Stimulated activated CD4-positive, alpha-beta T cell treated with anti-CD3 and anti-CD28 coated beads, Interleukin-15, amount 100 ng/mL, for 24 hours (primary cell): ENCODE data around the gene CSPG4.
"Not testable (repeated sequence)": the region's sequence is repeated elsewhere in the genome, so short reads cannot be mapped to it uniquely, and the experiment has no call there.

ENCODE experiments used
- DNase-seq: peaks from one replicate; pipeline ENCODE4 v3.0.0-alpha.2; 2020

The CSPG4 gene

DNA sequence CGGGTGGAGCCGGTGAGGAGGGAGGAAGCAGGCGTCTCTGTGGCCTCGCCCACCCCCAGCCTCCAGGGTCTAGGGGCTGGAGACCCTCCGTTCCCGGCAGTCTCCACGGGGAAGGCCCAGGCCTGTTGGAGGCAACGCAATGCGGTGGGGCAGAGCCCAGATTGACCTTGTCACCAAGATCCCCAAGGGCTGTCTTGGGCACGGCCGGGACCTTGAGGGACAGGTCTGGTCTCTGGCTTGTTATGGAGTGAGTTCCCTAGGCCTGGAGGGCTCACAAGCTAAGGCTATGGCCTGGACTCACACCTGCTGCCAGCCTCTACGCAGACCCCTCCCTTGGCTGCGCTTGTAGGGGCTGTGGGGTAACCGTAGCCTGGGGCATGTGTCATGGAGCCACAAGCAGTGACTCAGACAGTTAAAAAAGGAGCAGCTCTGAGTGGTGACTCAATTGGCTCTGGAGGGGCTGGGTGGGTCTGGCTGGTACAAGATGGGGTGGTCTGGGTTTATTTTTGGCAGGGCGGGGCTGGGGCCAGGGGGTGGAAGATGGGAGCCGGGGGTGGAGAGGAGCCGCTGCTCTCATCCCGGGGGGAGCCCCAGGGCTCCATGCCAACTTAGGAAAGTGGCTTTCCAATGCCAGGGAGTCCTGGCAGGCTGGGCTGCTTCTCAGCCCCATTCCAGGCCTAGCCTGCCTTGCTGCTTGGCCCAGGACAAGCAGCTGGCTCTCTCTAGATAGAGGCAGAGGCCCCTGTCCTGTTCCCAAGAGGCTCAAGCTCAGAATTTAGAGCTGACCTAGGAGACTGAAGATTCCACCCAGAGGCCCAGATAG, 9.0 kb downstream of the CSPG4 start:
- DNase-seq = not testable (repeated sequence)

DNA sequence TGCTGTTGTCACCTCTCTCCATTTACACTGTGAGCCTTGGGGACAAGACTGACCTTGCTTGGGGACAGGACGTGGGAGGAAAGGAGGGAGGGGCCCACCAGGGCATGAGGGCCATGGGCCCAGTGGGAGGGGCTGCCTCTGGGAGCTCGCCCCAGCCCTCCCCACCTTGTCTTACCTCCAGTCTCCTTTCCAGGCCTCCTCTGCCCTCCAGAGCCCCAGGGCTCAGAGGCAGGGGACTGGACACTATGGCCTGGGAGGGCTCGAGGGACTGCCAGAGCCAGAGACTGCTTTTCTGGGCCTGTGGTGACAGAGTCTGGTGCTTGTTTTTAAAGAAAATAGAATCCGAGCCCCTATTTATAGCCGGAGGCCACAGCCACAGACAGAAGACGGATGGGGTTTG, 10.2 kb downstream of the CSPG4 start:
- no peak for DNase-seq

DNA sequence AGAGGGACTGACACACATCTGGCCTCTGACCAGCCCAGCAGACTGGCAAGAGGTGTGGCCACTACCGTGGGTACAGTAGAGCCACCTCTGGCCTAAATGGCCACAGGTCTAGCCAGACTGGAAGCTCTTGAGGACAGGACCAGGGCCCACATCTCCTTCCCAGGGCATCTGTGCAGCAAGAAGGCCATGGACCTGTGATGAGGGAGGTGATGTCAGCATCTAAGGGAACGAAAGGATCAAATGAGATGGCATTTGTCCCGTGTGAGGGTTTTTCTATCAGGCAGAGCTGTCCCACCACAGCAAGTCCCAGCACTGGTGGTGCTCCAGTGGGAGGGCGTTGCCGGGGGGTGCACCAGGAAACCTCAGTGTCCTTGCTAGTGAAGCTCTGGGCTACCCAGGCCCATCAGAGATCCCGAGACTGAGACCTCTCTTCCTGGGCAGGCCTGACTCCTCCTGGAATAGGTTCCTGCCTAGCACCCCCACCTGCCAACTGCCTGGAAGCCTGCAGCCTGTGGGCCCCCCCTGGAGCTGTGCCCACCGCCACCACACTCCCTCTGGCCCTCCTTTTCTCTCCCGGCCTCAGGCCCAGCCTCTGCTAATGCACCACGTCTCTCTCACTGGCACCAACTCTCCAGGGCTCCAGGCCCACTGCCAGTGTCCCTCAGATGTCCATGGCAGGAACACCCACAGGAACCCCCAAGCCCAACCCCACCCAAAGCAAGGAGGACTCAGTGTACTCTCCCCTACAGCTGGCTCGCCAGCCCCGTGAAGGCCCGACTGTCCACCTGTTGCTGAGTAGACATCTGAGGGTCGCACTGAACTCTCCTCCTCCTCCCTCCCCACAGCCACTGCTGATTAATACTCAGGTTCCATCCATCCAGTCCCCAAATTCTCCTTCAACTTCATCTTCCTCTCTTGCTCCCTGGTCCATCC, 11.3 kb downstream of the CSPG4 start:
- DNase-seq = not testable (repeated sequence)

DNA sequence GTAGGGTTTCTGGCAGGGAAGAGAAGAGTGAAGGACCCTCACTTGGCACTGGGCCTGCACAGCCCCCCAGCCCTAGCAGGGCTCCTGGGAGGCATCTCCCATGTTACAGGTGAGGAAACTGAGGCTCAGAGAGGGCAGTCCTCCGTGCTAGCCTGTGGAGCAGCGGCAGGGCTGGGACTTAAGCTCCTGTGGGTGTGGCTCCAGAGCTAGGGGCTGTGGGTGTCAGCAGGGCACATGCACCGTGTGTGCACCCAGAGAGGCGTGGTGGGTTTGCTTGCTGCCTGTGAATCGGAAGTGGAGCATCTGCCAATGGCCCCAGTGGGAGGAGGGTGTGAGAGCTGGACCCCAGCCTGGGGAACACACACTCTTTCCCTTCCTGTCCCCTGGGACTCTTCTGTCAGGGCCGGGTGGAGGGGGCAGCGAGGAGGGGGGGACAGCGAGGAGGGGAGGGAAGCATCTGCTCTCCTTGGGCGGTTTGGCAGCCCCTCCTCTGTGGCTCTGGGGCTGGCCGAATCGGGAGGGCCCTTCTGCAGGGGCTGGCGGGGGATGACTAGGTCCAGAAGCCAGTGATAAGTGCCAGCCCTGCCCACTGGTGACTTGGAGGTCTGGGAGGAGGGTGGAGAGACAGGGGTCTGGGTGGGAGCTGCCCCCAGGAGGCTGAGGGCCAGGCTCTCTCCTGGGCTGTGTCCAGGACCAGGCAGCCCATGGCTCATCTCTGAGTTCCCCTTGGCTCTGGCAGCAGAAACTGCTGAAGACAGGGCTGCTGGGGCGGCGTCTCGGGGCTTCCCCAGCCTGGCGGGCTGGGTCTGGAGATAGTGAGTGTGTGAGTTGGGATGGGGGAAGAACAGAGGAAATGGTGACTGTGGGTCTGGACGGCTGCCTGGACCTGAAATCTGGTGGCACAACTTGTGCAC, 12.4 kb downstream of the CSPG4 start:
- peak; percentile 25 for DNase-seq

DNA sequence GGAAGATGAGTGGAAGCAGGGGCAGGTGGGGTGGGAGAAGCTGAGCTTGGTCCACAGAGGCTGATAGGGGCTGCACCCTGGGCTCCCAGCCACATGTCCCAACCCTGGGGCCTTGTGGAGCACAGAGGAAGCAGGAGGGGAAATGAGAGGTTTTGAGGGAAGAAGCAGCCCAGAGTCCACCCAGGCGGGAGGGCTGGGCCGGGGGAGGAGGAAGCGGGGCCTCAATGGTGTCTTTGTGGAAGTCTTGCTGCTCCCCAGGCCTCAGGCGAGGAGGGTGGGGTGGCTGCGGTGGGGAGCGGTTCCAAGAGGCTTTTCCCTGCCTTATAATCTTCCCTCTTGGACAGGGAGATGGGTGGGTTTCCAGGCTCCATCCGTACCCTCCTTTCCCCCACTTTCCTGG, 13.1 kb downstream of the CSPG4 start:
- DNase-seq = not testable (repeated sequence)

DNA sequence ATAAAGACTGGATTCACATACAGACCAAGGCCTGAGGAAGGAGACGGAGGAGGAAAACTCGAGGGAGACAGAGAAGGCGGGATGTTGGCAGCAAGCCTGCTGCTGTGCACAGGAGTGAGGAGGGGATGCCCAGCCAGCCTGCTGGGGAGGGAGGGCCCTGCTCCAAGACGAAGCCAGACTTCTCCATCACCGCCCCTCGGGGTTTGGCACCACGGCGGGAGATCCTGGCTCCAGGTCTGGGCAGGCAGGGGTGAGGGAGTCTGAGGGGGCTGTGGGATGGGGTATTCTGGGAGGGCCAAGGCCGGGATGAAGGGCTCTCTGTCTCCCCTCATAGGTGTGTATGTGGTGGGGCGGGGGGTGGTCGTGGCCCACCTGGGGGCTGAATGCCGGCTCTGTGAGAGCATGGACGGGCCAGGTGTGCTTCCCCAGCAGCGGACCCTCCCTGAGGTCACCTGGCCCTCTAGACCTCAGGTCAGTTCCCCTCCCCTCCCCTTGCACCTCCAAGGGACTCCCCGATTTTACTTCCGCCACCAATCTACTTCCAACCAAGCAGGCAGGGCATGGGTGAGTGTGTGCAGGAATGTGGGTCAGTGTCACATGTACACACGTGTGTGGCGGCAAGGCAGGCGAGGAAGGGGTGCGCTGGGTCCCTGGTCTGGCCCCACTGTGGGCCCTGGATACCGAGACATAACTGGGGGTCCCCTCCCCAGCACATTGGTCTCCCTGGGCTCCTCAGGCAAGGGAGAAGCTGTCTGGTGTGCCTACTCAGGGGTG, 14.5 kb downstream of the CSPG4 start:
- not testable (repeated sequence) for DNase-seq

DNA sequence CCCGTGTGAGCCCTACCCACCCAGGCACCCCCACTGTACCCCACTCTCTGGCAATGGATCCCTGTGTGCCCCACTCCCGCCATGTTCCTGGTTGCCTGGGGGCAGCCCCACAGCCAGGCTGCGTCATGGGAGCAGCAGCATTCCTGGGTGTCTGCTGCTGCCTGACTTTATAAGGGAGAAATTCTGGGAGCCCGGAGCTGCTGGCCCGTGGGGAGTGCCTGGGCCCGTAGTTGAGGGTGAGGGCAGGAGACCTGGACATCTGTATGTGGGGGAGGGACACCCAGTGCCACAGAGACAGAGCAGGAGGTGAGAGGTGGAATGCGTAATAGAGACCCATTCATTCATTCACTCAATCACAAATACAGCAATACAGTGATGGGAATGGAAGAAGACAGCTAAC, 15.1 kb downstream of the CSPG4 start:
- no peak for DNase-seq

DNA sequence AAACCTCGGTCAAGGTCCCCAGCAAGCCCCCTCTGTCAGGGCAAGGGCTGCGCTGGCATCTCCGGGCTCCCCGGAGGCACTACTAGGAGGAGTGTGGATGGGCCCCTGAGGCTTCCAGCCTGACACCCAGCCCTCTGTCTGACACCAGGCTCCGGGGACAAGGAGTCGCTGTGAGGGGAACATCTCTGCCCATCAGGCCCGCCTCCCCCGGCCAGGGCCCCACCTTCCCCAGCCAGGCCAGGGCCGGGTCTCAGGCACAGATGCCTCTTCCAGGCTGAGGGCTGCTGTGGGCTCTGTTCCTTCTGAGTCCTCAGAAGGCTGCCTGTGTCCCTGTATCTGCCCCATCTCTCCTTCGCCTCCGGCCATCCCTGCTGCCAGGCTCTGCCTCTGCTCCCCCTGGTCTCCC, 15.8 kb downstream of the CSPG4 start:
- no peak for DNase-seq

DNA sequence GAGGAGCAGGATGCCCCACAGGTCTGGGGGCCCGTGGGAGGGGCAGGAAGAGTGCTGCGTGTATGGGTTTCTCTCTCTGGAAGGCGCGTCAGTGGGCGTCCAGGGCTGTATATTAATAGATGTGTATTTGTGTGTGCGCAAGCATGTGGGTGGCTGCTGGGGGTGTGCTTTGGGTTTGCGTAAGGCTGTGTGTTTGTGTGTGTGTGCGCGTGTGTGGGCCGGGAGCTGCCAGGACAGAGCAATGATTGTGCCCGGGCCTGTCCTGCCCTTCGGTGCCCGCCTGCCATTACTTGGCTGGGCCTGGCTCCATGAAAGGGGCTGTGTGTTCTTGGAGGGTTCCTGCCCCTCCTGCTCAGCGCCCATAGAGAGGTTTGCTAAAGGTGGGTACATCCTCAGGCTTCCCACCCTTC, 16.3 kb downstream of the CSPG4 start:
- DNase-seq = no peak

DNA sequence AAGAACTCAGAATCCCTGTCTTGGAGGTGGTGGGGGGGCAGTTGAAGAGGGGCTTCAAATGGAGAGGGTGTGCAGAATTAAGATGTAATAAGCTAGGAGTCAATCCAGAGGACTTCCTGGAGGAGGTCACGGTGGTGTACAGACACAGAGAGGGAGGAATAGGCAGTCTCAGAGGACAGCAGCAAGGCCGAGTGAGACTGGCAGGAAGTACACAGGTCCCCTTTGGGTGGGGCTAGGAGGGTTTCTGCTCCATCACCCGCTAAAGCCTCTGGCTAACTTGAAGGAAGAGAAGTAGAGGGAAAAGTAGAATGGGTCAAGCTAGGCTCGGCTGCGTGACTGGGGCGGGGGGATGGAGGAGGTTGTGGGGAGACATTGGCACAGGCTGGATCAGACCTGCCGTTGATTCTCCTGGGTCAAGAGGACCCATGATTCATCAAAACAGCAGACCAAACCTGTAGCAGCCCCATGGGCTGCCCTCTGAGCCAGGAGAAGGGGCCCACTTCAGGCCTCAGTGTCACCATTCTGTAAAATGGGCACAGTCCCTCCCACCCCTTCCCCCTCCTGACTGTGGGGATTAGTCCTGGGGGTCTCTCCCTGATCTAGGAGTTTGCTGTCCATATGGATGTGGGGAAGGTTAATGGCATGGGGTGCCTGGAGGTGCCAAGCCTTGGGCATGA, 16.9 kb downstream of the CSPG4 start:
- no peak for DNase-seq

DNA sequence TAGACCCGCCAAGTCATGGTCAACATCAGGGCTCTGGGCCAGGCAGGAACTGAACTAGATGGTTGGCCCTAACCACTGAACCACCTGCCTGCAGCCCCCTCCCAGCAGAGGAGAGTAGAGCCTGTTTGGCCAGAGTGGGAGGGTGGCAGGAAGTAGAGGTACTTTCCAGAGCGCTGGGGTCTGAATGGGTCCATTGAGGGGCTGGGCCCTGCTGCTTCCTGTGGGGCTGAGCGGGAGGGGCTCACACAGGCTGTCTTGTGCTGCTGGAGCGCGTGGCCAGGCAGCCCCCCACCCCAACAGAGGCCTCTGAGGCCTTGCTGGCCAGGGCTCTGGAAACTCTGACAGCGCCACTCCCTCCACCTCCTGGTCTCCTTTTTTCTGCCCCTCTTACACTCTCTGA, 17.4 kb downstream of the CSPG4 start:
- DNase-seq = no peak

DNA sequence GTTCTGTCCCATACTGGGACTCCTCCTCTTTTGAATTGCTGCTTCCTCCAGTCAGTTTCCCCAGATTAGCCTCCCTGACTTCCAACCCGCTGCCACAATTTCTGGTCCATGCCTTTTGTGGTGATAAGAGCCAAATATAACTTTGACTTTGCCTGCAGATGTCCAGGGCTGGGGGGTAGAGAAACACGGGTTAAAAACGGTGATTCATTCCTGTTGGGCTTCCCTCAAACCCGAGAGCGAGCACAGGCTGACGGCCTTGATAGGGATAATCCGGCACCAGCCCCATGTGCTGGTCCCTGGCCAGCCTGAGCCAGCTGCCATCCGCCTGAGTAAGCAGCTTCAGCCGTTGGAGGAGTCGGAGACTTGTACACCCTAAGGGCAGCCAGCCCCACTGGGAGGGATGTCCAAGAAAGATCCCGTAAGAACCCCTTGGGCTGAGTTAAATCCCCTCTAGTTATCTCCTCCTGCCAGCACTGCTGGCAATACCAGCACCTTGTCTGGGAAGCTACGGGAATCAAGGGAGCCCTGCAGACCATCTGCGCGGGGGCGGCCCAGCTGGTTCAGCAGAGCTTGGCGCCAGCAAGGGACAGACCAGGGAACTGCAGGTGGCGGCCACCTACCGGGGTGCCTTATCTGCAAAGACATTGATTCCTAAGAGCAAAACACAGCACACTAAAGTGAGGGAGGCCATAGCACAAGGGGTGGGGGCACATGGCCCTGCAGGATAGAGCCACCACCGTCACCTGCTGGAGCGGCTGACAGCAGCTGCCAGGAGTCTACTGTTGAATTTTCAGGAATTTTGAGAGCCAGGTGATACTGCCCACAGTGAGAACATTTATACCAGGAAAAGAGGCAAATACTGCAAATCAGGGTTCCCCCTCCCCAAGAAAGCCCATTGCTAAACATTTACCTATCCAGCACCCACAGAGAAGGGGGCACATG, 18.1 kb downstream of the CSPG4 start:
- DNase-seq = peak; percentile 19

DNA sequence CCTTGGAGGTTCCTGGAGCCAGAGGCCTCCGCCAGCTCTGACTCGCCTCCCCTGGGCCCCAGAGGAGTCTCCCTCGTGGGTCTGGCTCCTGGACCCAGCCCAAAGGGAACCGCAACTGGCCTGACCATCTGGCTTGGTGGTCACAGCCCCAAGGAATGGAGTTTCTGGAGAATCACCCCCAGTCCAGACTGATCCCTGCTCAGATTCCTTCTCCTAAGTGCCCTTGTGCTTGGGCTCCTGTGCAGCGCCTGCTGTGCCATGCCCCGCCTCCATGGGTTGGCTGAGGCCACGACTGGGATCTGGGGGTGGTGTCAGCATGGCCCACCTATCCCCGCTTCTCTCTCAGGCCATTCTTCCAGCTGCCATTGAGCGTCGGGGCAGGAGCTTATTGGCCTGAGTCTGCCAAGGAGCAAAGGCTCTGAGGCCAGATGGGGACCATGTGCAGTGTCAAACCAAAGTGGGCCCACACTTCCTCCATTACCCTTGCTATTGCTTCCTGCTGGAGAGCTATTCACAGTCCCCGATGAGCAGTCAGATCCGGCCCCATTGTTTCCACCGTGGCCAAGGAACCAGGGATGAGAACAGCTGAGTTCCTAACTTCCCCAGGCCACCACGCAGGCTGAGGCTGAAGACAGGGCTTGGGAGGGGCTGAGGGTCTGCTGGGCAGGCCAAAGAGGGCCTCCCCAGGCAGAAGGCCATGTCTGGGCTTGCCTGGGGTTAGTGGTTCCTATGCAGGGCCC, 19.0 kb downstream of the CSPG4 start:
- no peak for DNase-seq

DNA sequence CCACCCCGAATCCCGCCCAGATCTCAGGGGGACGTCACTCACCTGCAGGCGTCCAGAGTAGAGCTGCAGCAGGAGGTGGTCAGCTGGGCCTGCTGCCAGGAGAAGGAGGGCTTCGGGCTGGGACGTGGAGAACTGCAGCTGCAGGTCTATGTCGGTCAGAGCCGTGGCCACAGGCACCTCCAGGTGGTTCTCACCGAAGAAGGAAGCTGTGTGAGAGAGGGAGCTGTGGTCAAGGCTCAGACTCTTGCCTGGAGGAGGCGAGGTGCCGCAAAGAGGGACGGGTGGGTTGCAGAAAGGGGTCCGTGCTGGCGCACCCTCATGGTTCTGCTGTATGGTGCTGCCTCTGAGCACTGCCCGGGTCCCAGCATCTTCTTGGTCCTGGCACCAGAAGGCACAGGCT, 19.6 kb downstream of the CSPG4 start:
- DNase-seq = not testable (repeated sequence)

DNA sequence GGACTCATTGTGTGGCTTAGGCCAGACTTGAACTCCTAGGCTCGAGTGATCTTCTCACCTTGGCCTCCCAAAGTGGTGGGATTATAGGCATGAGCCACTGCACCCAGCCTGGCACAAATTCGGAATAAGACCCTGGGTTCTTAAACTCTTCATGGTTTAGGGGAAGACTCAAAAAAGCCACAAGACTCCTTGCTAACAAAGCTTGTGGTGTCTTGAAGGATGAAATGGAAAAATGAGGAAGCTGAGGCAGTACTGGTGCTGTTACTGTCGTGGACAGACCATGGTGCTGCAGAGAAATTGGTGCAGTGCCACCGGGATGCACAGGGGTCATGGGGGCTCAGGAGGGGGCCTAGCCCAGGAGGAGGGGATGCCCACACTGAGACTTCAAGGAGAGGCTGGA, 20.3 kb downstream of the CSPG4 start:
- DNase-seq = not testable (repeated sequence)

DNA sequence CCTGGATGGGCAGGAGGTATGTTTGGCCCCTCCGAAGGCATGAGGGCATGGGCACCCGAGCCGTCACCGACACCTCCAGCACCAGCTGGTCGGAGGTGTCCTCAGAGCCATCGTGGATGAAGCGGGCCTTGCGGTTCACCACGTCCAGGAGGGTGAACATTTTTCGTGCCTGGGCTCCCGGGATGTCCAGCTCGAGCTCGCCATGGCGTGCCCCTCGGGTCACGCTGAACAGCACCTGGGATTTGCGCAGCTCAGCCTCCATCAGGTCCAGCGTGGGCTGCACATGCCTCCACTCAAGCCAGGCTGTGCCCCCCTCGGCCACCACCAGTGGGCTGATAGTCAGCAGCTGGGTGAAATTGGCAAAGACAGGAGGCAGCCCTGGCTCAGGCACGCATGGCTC, 23.2 kb downstream of the CSPG4 start:
- DNase-seq = not testable (repeated sequence)

DNA sequence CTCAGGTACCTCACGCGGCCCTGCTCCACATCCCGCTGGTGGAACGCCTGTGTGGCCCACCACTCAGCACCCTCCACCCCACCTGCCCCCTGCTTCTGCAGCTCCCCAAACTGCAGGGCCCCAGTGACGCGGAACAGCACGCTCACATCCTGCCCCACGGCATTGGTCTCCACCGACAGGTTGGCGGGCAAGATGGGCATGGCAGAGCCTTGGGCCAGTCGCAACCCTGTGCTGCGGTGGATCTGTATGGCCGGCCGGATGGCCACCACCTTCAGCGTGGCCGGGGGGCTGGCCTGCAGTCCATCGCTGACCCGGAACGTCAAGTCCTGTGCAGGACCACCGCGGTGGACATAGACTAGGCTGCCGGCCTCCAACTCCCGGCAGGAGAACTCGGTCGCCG, 23.8 kb downstream of the CSPG4 start:
- no peak for DNase-seq

DNA sequence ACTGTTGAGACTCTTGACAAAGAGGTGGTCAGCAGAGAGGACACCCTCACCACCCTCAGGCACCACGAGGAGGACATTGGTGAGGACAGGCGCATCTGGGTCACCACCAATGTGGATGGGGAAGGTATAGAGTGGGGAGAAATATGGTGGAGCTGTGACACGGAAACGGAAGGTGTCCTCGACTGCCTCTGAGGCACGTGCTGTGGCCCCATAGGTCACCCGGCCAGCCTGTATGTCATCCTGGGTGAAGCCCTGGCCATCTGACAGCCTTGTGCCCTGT, 24.4 kb downstream of the CSPG4 start:
- no peak for DNase-seq

DNA sequence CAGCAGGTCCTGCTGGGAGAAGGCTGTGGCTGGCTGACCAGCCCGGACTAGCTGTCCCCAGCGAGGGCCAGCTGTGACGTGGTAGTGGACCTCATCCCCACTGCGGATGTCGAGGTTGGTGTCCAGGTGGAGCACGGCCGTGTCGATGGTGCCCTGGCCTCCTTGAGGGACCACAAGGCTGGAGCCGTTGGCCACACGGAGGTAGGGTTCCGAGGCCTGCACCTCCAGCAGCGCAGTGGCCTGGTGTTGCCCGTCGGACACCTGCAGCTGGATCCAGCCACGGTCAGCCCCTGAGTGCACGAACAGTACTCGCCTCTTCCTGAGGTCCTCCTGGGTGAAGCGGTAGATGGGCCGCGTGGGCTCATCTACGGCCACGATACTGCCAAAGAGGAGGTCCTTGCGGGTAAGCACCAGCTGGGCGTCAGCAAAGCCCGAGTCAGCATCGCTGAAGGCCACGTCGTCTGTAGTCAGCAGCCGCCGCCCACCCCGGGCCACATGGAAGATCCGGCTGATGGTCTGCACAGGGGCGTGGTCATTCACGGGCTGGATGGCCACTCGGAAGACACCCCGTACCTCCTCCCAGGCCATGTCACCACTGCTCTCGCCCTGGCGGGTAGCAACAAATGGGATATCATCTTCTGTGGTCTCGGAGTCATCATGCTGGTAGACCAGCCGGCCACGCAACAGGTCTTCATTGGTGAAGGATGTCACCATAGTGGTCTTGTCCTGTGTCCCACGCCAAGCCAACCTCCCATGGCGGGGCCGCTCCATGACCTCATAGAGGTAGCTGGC, 25.0 kb downstream of the CSPG4 start:
- no peak for DNase-seq
